Measurements from ENCODE around the gene BANK1. TPM values are rescaled to one million over a fixed set of nuclear protein-coding genes. Genes with fewer than 3 reads are reported as not detected.

The BANK1 gene
- polyA plus RNA-seq, 1 of the 3 experiments (the other 2 are of a cell fraction) = not detected

DNA sequence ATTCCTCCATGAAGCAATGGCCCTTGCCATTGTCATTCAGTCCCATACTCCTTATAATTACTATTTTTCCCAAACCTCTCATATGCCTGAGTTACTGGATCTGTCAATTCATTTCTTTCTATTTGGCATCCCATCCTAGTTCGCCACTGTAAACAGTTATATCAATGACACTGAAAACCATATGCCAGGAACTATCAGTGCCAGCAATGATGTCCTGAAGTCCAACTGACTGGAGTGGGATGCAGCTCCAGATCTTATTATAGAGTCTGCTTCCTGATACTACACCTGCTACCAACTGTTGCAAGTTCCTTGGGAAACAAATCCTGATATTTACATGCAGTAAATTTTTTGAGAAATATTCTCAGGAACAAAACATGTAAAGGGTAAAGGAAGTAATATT lies 27.0 kb upstream of the BANK1 start (continued):
- TF ChIP-seq, protein P1, sequence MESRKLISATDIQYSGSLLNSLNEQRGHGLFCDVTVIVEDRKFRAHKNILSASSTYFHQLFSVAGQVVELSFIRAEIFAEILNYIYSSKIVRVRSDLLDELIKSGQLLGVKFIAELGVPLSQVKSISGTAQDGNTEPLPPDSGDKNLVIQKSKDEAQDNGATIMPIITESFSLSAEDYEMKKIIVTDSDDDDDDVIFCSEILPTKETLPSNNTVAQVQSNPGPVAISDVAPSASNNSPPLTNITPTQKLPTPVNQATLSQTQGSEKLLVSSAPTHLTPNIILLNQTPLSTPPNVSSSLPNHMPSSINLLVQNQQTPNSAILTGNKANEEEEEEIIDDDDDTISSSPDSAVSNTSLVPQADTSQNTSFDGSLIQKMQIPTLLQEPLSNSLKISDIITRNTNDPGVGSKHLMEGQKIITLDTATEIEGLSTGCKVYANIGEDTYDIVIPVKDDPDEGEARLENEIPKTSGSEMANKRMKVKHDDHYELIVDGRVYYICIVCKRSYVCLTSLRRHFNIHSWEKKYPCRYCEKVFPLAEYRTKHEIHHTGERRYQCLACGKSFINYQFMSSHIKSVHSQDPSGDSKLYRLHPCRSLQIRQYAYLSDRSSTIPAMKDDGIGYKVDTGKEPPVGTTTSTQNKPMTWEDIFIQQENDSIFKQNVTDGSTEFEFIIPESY (IDR thresholded peaks at IDR 0.05; ENCODE audit: borderline replicate concordance, low read depth) = no peak
- no peak for TF ChIP-seq JUND (IDR thresholded peaks at IDR 0.05)

DNA sequence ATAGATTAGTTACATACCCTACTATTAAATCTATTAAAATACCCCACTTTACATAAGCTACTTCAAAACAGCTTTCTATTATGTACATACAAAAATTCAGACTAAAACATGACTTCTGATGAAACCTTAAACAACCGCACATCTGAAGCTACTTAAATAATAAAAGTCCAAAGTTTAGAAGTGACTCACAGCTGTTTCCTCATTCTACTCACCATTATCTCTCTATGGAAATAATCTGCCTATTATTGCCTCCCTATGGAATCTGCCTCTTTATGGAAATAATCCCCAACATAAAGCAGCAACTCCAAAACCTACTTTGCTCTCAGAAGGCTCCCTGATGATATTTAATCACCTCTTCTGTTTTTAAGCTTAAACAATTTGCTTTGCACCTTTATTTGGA lies 15.7 kb upstream of the BANK1 start:
- no peak overlapping the region for H3K4me3 ChIP-seq (ENCODE audit: low read depth in 2 of 2, low read length in 1 of 2)
- no peak overlapping the region for H3K9ac ChIP-seq
- H3K27me3 ChIP-seq (ENCODE audit: insufficient read depth) = no peaks in the 10 kb centered on the region
- H2AFZ ChIP-seq (ENCODE audit: low read depth) = no peak overlapping the region; the same call in 1 of the 2 replicates
- POLR2A ChIA-PET = no interaction called here
- DNase-seq = no peak
- TF ChIP-seq TCF12 (IDR thresholded peaks at IDR 0.05) (peak; percentile 27; the same call in 1 of the 2 replicates), CHD2 (IDR thresholded peaks at IDR 0.05; ENCODE audit: low read length, partially characterized antibody) (no peak)
- no peaks in the 10 kb centered on the region for H3F3A ChIP-seq (replicated peaks; ENCODE audit: insufficient read depth)
- no peaks in the 10 kb centered on the region for H4K20me1 ChIP-seq (ENCODE audit: insufficient read depth)
- no peaks in the 10 kb centered on the region for H3K9me3 ChIP-seq
- no peaks in the 10 kb centered on the region for H3K36me3 ChIP-seq (replicated peaks in 1 of 2; ENCODE audit: control insufficient read depth in 1 of 2, insufficient read depth in 2 of 2, low read length in 1 of 2)
- H3K9me2 ChIP-seq = no peaks in the 10 kb centered on the region
- no peaks in the 10 kb centered on the region for H3K79me2 ChIP-seq (ENCODE audit: insufficient read depth)
- H3K4me1 ChIP-seq (ENCODE audit: control insufficient read depth in 1 of 2, insufficient read depth in 2 of 2, low read depth in 1 of 2, low read length in 1 of 2) = no peaks in the 10 kb centered on the region
- H3K27ac ChIP-seq (ENCODE audit: low read depth in 2 of 2, low read length in 1 of 2) = no peak overlapping the region
- 10% methylated on average over 1 of the region's 1 CpG for WGBS (ENCODE audit: low lambda C conversion rate)
- H3K4me2 ChIP-seq = no peak overlapping the region
- CTCF ChIA-PET = no interaction called here

DNA sequence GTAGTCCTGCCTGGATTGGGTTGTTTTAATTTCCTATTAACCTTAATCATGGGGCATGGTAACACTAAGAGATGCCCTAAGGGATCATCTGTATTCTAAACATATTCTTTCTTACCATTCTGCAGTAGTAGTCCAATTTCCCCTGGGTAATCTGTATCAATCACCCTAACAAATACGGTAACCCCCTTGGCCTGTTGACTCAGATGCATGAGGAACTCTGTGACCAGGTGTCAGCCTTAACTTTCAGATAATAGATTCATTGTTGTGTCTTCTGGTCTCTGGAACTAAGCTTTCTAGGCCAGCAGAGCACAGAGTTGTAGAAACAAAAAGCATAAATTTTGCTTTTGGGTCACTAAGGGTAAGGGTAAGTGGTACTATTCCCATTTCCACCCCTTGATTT lies 13.1 kb upstream of the BANK1 start:
- Histone ChIP-seq H3K27ac (ENCODE audit: low read depth in 2 of 2, low read length in 1 of 2) (no peak overlapping the region), H3K9ac (no peak overlapping the region), H3K79me2 (ENCODE audit: insufficient read depth) (no peaks in the 10 kb centered on the region), H3K36me3 (replicated peaks in 1 of 2; ENCODE audit: control insufficient read depth in 1 of 2, insufficient read depth in 2 of 2, low read length in 1 of 2) (no peaks in the 10 kb centered on the region), H4K20me1 (ENCODE audit: insufficient read depth) (no peaks in the 10 kb centered on the region), H3F3A (replicated peaks; ENCODE audit: insufficient read depth) (no peaks in the 10 kb centered on the region), H3K27me3 (ENCODE audit: insufficient read depth) (no peaks in the 10 kb centered on the region), H3K4me3 (ENCODE audit: low read depth in 2 of 2, low read length in 1 of 2) (no peak overlapping the region), H2AFZ (ENCODE audit: low read depth) (no peak overlapping the region), H3K9me3 (no peaks in the 10 kb centered on the region), H3K4me1 (ENCODE audit: control insufficient read depth in 1 of 2, insufficient read depth in 2 of 2, low read depth in 1 of 2, low read length in 1 of 2) (no peaks in the 10 kb centered on the region), H3K4me2 (no peak overlapping the region), H3K9me2 (no peaks in the 10 kb centered on the region)
- DNase-seq = no peak
- CTCF ChIA-PET = no interaction called here
- no peak for TF ChIP-seq SMC3 (IDR thresholded peaks at IDR 0.05; ENCODE audit: low read depth, low read length)
- TF ChIP-seq, protein P2, sequence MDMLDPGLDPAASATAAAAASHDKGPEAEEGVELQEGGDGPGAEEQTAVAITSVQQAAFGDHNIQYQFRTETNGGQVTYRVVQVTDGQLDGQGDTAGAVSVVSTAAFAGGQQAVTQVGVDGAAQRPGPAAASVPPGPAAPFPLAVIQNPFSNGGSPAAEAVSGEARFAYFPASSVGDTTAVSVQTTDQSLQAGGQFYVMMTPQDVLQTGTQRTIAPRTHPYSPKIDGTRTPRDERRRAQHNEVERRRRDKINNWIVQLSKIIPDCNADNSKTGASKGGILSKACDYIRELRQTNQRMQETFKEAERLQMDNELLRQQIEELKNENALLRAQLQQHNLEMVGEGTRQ (IDR thresholded peaks at IDR 0.05; ENCODE audit: borderline replicate concordance, low read depth, low read length) = no peak
- TF ChIP-seq, protein P3, sequence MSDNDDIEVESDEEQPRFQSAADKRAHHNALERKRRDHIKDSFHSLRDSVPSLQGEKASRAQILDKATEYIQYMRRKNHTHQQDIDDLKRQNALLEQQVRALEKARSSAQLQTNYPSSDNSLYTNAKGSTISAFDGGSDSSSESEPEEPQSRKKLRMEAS (IDR thresholded peaks at IDR 0.05; ENCODE audit: low read depth) = no peak
- TF ChIP-seq FOXM1 (IDR thresholded peaks at IDR 0.05; ENCODE audit: low read depth) = no peak
- TF ChIP-seq POLR2AphosphoS5 (IDR thresholded peaks at IDR 0.05; ENCODE audit: low read depth, low read length) = no peak
- TF ChIP-seq, protein P4, sequence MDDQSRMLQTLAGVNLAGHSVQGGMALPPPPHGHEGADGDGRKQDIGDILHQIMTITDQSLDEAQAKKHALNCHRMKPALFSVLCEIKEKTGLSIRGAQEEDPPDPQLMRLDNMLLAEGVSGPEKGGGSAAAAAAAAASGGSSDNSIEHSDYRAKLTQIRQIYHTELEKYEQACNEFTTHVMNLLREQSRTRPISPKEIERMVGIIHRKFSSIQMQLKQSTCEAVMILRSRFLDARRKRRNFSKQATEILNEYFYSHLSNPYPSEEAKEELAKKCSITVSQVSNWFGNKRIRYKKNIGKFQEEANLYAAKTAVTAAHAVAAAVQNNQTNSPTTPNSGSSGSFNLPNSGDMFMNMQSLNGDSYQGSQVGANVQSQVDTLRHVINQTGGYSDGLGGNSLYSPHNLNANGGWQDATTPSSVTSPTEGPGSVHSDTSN (IDR thresholded peaks at IDR 0.05) = no peak
- no peak for TF ChIP-seq ELF1 (IDR thresholded peaks at IDR 0.05)
- TF ChIP-seq RXRA (IDR thresholded peaks at IDR 0.05; ENCODE audit: borderline replicate concordance, low read depth) = no peak
- TF ChIP-seq, protein P5, sequence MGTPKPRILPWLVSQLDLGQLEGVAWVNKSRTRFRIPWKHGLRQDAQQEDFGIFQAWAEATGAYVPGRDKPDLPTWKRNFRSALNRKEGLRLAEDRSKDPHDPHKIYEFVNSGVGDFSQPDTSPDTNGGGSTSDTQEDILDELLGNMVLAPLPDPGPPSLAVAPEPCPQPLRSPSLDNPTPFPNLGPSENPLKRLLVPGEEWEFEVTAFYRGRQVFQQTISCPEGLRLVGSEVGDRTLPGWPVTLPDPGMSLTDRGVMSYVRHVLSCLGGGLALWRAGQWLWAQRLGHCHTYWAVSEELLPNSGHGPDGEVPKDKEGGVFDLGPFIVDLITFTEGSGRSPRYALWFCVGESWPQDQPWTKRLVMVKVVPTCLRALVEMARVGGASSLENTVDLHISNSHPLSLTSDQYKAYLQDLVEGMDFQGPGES (IDR thresholded peaks at IDR 0.05; ENCODE audit: low read depth, low read length) = no peak
- no peak for TF ChIP-seq MEF2A (IDR thresholded peaks at IDR 0.05; ENCODE audit: borderline replicate concordance, low read depth)
- TF ChIP-seq RAD21 (IDR thresholded peaks at IDR 0.05; ENCODE audit: low read length) = no peak
- no peak for TF ChIP-seq MXI1 (IDR thresholded peaks at IDR 0.05; ENCODE audit: low read depth, low read length)
- no peak for TF ChIP-seq FOXJ3 (CRISPR knock-in tag; IDR thresholded peaks at IDR 0.05)
- TF ChIP-seq EZH2phosphoT487 (IDR thresholded peaks at IDR 0.05; ENCODE audit: borderline replicate concordance, low read depth) = no peak
- TF ChIP-seq CHD2 (IDR thresholded peaks at IDR 0.05; ENCODE audit: low read length, partially characterized antibody) = no peak
- no peak for TF ChIP-seq TAF1 (IDR thresholded peaks at IDR 0.05; ENCODE audit: borderline replicate concordance, low read depth, low read length)
- no peak for TF ChIP-seq NFIC (IDR thresholded peaks at IDR 0.05; ENCODE audit: borderline replicate concordance)
- no peak for TF ChIP-seq RFX5 (IDR thresholded peaks at IDR 0.05; ENCODE audit: low read length)
- 90% methylated on average over 1 of the region's 1 CpG for WGBS (ENCODE audit: low lambda C conversion rate)
- POLR2A ChIA-PET = no interaction called here
